GM19467 (cell line): ENCODE data around the gene FIGNL2.
"Not testable (repeated sequence)": the region's sequence is repeated elsewhere in the genome, so short reads cannot be mapped to it uniquely, and the experiment has no call there.

Experiments used
- ATAC-seq: cut with Tn5 transposase; IDR thresholded peaks from one replicate; pipeline ENCODE4 v1.9.1; 2021; ENCODE audit warnings: mild to moderate bottlenecking, moderate library complexity; ENCODE audit not compliant: unreplicated experiment

FIGNL2 gene

DNA sequence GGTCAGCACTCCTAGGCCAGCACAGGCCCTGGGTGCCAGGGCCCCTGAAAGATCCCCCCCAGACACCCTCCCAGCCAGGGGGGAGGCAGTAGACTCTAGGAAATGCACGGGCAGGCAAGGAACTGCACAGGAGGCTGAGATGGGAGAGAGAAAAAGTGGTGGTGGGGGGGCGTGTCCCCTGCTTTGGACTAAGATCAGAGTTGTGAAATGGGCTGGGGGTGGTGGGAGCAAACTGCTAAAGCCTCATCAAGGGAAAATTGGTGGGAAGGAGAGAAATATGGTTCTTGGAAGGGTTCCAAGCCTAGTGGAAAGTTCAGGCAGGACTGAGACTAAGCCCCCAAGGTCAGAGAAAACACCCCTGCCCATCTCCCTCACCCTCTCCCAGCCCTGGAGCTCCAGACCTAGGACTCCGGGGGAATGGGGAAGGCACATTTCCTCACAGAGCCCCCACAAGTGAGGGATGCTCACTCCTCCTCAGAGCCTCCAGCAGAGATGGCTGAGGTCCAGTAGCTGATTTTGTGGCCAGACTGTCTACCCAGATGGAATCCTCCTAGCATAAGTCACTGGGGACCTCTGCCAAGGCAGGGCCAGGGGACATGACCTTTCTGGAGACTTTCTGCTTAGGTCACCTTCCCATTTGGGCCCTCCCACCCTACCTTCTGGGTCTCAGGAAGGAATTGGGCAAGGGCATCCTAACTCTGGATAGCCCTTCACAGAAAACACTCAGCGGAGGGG is 29.8 kb downstream of the FIGNL2 start:
- ATAC-seq, result no peak

DNA sequence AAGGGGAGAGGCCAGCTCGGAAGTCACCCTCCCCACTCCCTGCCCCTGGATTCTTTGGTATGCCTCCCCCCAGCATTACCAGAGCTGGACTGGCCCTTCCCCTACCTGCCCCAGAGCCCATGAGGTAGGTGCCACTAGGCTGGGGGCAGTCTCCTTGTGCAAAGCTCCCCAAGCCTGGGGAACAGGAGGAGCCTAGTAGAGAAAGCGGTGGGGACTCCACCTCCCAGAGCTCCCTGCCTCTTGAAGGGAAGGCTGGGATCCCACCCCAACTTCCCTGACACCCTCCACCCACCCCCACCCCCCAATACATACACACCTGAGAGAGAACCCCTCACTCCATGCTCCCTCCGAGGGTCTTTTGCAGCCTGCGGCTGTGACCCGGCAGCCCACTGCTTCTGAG is 30.4 kb downstream of the FIGNL2 start:
- no peak for ATAC-seq

DNA sequence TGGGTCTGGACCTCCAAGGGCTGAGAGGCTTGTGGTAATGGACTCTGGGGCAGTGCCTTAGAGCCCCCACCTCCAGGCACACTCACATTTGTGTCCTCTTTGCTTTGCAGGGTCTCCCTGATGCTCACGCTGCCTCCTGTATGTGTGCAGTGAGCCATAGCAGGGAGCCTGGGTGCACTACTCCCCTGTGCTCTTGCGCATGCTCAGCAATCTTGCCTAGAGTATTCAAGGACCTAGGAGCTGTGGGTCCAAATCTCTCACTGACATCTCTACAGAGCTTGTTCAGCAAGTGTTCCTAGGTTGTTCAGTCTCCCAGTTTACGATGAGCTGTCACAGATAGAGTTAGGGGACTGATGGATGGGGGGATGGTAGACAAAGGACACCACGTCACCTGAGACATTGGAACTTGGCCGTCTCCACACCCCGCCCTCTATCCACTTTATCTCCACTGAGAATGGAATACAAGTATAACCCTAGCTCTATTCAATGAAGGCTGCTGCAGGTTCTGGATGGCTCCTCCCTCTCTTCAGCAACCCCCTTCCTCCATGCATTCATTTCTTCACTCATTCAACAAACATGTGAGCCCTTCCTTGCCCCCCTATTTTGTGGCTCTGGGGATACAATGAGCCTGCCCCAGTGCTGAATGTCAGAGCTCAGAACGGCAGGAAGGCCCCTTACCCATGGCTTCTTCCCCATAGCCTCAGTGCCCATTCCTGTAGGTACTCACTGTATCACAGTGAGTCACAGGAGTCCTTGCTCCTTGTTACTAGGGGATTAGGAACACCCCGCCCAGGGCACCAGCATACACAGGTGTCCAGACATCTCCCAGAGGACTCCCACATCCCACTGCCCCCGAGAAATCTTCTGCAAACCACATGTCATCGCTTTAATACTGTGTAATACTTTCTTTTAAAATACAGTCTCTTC is 31.2 kb downstream of the FIGNL2 start:
- ATAC-seq, result no peak

DNA sequence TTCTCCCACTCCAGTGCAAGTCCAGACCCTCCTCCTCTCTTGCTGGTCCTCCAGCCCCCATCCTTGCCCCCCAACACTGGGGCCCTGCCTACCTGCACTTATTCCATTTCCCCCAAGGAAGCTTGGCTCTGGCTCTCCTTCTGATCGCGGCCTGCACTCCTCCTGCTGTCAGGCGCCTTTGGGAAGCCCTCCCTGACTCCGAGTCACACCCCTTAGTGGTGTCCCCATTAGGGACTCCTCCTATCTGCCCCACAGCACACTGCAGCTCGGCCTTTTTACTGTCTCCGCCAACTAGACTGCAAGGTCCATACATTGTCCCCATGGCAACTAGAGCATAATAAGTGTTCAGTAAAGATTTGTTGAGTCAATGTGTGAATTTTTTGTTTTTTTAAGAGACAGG is 32.9 kb downstream of the FIGNL2 start:
- no peak for ATAC-seq

DNA sequence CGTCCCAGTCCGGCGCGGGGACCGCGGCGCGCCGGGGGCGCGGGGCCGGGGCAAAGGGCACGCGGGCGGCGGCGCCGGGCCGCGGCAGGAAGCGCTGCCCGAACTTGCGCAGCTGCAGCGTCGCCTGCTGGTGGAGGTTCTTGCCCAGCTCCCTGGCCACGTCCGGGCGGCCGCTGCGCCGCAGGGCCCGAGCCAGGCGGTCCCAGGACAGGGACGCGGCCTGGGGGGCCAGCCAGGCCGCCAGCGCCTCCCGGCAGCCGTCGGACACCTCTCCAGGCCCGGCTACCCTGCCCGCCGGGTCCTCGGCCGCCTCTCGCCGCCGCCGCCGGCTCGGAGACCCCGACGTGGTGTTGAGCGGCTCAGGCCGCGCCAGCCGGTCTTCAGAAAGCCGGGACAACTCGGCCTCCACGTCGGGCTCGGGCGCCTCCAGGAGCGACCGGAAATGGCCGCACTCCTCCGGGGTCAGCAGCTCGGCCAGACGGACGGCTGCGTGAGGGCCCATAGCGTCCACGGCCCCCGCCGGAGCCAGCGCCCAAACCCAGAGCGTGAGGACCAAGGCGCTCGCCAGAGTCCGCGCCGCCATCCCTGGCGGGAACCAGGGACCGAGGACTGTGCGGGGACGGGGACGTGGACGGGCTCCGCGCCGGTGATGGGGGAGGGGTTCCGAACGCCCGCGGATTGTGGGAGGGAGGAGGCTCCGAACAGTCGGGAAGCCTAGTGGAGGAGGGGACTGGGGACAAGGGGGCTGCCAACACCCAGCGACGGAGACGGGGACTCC is 34.0 kb downstream of the FIGNL2 start:
- no peak for ATAC-seq

DNA sequence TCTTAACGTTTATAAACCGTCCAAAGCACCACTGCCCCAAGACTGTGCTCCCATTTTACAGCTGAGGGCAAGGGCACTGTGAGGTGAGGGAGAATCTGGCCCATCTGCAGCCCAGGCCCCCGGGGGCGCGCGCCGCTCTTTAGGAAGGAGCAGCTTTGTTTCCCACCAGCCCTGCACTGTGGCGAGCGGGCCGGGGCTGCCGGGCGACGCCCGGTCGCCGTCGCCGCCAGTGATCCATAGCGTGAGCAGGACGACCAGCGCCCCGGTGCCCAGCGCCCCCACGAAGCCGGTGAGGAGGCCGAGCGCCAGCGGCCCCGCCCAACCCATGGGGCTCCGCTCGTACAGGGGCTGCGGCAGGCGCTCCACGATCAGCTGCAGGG is 34.6 kb downstream of the FIGNL2 start:
- no peak for ATAC-seq

DNA sequence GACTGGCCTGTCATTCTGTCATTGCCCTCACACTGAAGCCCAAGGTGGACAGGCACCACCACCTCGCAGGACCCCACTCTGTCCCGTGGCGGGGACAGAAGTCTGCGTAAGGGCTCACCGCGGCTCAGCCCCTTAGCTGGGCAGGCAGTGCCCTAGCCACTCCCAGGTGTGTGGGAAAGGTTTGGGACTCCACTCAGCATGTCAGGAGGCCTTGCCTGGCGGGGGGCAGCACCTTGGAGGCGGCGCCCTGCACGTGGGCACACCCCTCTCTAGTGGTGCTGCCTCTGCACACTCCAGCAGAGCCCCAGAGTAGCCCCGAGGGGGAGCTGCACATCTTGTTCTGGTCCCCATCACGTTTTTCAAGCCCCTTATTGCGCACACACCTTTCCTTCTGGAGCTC is 35.6 kb downstream of the FIGNL2 start:
- no peak for ATAC-seq

DNA sequence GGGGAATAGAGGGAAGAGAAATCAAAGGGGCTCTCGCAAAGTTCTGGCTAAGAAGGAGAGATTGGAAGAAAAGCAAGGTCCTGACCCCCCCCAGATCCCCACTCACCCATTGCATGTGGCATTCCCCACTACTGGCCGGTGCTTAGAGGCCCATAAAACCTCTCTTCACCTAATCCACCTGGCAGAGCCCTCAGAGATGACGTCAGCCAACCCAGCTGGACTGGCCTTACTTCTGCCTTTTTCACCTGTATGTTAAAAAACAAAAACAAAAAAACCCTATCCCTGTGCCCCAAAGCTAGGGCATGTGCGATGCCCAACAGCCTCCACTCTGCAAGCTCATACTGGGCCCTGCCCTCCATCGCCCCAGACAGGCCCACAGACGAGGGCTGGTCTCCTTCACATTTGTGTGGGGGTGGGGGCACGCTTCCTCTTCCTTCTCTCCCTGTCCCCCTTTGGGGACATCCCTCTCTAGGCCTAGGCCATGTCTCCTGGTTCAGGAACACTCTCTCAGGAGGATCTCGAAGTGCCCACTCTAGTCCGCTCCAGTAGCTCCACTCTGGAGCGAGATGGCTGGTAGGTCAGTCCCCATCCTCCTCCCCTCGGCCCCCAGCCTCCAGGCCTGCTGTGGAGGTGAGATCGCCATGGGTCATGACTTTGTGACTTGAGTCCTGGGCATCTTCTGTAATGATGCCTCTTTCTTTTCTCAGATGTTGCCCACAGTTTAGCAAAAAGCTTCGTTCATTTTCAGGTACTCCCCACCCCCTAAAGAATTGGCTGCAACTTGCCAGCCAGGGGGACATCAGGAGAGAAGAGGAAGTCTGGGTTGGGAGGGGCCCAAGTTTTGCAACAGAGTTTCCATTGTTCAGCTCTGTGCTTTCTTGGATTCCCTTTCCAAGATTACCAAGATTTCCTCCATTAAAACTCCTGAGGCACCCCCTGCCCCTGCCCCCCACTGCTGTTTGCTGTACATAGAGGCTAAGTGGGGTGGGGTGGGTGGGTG is 37.0 kb downstream of the FIGNL2 start:
- ATAC-seq, result no peak

DNA sequence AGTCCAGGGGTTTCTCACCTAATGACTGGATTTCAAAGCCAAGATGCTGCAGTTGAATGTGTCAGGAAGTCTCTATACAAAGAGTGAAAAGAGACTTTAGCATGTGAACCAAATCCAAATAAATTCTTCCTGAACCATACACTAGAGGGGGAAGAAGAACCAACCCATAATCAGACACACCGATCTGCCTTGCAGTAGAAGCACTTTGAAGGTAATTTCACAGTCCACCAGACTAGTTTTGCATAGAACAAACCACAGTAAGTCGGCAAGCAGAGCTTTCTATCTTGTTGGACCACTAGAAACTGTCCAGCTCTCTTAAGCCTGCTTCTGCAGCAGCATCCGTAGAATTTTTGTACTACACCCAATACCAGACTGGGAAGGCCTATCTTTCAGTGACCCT is 39.3 kb downstream of the FIGNL2 start:
- no peak for ATAC-seq

DNA sequence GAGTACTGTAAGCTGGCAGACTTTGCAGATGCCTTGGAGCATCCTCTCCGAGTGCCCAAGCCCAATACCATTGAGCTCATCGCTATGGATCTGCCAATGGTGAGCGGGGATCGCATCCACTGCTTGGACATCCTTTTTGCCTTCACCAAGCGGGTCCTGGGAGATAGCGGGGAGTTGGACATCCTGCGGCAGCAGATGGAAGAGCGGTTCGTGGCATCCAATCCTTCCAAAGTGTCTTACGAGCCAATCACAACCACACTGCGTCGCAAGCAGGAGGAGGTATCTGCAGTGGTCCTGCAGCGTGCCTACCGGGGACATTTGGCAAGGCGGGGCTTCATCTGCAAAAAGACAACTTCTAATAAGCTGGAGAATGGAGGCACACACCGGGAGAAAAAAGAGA is 41.6 kb downstream of the FIGNL2 start:
- ATAC-seq, result no peak

DNA sequence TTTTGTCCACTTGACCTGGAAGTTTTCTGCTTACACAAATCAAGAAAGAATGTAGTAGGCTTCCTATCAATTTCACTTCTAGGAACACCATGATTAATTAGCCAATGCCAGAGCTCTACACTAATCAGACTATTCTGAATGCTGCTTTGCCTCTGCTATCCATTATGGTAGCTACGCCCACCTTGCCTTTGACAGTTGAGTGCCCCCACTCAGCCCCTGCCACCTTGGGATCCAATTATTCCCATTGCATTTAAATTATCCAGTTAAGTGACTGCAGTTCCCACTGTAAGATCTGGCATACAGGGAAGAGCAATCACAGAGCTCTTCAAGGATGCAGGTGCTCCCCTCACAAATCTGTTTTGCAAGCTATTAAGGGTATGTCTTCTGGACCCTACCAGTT is 47.5 kb downstream of the FIGNL2 start:
- no peak for ATAC-seq

DNA sequence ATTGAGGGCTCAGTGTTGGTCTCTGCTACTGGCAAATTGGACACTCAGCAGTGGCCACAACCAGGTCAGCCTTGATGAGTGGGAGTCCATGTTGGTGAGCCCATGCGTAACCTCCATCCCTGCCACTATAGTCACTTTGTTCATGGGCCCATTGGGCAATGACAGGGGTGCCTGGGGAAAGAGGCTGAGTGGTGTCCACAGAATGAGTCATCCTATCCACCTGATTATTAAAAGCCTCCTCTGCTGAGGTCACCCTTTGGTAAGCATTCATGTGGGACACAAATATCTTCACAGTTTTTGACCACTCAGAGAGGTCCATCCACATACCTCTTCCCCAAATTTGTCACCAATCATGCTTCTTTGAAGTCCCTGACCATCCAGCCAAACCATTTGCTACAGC is 50.0 kb downstream of the FIGNL2 start:
- ATAC-seq, result no peak

DNA sequence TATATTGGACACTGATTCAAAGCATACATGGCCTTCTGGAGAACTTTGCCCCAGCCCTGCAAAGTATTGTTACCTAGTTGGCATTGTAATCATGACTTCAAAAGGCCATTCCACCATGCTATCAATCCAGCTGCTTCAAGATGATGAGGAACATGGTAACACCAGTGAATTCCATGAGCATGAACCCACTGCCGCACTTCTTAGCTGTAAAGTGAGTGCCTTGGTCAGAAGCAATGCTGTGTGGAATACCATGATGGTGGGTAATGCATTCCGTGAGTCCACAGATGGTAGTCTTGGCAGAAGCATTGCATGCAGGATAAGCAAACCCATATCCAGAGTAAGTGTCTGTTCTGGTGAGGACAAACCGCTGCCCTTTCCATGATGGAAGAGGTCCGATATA is 50.5 kb downstream of the FIGNL2 start:
- not testable (repeated sequence) for ATAC-seq

DNA sequence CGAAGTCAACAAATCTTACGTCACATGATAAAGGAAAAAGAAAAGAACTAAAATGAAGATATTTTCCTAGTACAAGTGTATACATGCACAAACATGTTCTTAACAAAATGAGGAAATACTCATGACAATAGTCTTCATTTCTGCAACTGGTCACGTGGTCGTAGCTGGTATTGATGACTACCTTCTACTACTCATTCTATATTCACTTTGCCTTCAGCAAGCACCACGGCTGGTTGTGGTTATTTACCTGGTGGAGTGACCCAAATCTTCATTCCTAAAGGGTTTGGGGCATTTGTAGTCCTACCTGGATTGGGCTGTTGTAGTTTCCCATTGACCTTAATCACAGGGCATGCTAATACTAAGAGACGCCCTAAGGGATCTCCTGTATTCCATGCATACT is 51.2 kb downstream of the FIGNL2 start:
- ATAC-seq, result no peak

DNA sequence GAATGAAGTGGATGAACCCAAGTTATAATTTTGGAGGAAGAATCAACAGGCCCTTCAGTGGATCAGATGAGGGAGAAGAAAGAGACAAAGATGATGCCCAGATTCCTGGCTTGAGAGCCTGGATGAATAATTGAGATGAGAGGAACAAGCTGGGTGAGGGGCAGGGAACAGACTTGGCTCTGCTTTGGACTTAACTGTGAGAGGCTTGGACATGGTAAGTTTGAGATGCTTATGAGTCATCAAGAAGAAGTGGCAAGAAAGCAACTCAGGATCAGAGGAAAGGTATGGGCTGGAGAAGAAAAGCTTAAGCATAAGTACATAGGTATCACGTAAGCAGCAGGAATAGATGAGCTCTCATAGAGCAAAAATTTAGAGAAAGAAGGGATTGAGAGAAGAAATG is 55.3 kb downstream of the FIGNL2 start:
- no peak for ATAC-seq

DNA sequence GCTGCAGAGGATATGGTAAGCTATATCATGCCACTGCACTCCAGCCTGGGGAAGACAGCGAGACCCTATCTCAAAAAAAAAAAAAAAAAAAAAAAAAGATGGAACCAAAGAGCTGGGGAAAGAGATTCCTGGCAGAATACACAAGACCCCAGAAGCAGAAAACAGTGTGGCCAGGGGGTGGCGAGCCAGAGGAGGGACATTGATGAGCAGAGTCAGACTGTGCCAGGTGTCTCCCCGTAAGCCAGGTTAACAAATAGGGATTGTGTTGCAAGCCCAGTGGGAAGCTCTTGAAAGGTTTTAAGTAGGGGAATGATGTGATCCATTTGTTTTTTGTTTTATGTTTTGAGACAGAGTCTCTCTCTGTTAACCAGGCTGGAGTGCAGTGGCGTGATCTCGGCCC is 56.1 kb downstream of the FIGNL2 start:
- ATAC-seq, result no peak

DNA sequence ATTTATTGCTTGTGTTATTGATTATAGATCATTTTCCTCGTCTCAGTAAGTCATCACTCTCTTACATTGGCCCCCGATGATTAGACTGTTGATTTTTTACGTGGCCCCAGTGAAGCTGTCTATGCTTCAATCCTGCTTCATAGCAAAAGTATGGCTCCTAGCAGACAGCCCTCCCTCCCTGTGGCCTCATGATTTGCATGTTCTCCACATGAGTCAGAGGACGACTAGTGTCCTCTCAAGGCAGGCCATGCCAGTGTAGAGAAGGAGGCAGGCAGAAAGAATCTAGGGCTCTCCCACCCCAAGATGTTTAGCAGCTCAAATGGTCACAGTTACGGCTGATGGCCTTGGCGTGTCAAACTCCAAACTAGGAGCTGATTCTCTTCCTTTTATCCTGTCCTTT is 59.6 kb downstream of the FIGNL2 start:
- ATAC-seq, result no peak

DNA sequence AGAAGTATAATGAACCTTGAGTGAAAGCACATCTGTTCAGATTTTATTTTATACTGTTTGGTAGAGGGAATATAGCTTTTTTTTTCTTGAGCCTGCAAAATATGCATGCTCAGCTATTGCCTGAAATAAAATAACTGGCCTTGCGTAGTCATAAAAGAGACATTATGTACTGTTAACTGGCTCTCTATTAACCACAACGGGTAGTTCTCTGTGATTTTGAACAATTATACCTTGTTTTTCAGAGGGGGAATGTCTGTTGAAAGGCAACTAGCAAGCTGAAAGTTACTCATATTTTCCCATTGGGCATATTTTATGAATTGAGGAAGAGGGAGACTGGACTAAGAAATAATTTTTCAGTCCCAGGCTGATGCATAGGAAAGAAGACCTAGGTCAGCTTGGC is 62.6 kb downstream of the FIGNL2 start:
- no peak for ATAC-seq

DNA sequence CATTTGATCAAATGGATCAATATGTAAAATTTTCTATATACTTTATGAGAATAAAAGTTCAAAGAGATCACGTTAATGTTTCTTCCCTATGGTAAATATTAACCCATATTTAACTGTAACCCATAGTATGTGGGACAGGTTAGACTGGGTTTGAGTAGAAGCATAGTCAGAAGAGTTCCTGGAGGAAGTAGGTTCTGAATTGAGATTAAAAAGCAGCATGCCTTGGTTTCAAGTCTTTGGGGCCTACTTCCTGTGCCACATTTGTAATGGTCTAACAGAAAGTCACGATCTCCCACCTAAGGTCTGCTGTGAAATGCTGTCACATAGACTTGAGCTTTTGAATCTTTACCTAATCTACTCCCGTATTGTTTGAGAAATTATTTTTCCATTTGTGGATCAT is 63.8 kb downstream of the FIGNL2 start:
- no peak for ATAC-seq

DNA sequence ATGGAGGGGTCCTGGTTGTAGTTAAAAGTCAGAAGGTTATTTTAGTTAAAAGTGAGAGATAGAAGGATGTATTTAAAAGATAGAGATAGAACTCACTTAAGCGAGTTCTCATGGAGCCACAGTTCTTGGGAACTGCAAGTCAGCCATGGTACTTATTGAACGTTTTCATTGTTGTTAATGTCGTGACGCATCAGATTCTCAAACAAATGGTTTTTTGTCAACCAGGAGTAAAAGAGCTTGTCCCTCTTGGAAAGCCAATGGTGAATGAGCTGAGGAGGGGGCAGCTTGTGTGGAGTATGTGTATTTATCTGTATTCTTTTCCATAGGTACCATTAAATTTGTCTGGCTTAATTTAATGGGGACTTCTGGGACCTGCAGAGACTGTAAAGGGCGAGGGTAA is 68.6 kb downstream of the FIGNL2 start:
- no peak for ATAC-seq
